Calu3 (cell line): Measurements from ENCODE around the gene SRM. TPM values are rescaled to one million over a fixed set of nuclear protein-coding genes. Genes with fewer than 3 reads are reported as not detected.

ENCODE experiments used
- BruUV-seq: library from RNA; stranded (reverse); fragments of 400-500 nt; replicated peaks from 2 replicates; lab custom pipeline; 2021; lab: Mats Ljungman, UMichigan
- CTCF ChIA-PET: fragments of 300-600 bp; sonication (Branson Sonifier 250); formaldehyde crosslinking; loops from one replicate; lab custom pipeline; 2022; ENCODE audit warnings: antibody characterized with exemption; lab: Charles Lee
- DNase-seq: peaks from one replicate; pipeline ENCODE4 v3.0.0; 2022
- H3K27ac Mint-ChIP-seq: one replicate; pipeline ENCODE4 v1.8.0; 2022; ENCODE audit warnings: mixed read lengths; ENCODE audit not compliant: unreplicated experiment
- H3K27me3 Mint-ChIP-seq: one replicate; pipeline ENCODE4 v1.8.0; 2022; ENCODE audit warnings: mixed read lengths; ENCODE audit not compliant: unreplicated experiment
- H3K36me3 Mint-ChIP-seq: one replicate; pipeline ENCODE4 v1.8.0; 2022; ENCODE audit warnings: mild to moderate bottlenecking, moderate library complexity, mixed read lengths; ENCODE audit not compliant: insufficient read depth, unreplicated experiment
- H3K4me1 Mint-ChIP-seq: one replicate; pipeline ENCODE4 v1.8.0; 2022; ENCODE audit warnings: mild to moderate bottlenecking, low read depth, mixed read lengths; ENCODE audit not compliant: unreplicated experiment
- H3K4me3 Mint-ChIP-seq: one replicate; pipeline ENCODE4 v1.8.0; 2022; ENCODE audit warnings: mild to moderate bottlenecking, low read depth, moderate library complexity, mixed read lengths; ENCODE audit not compliant: unreplicated experiment
- H3K9me3 Mint-ChIP-seq: one replicate; pipeline ENCODE4 v1.8.0; 2022; ENCODE audit warnings: low read depth, mixed read lengths; ENCODE audit not compliant: unreplicated experiment
- intact Hi-C: fragments of 100-400 bp; cut with micrococcal nuclease; formaldehyde crosslinking; loops from one replicate; pipeline ENCODE4 v1.10.0; 2022; ENCODE audit not compliant: unreplicated experiment
- total RNA-seq: library from RNA; stranded (reverse); gene quantifications from 2 replicates; pipeline ENCODE4 v1.2.3, GENCODE V29; 2022
- TF ChIP-seq, protein P1 (sequence below): fragments of 200-600 bp; IDR thresholded peaks from one replicate; pipeline ENCODE4 v1.8.0; 2022; ENCODE audit warnings: antibody characterized with exemption; ENCODE audit not compliant: unreplicated experiment

Gene SRM
- total RNA-seq, 1 experiment from 2014 or later: 70.5 TPM

DNA sequence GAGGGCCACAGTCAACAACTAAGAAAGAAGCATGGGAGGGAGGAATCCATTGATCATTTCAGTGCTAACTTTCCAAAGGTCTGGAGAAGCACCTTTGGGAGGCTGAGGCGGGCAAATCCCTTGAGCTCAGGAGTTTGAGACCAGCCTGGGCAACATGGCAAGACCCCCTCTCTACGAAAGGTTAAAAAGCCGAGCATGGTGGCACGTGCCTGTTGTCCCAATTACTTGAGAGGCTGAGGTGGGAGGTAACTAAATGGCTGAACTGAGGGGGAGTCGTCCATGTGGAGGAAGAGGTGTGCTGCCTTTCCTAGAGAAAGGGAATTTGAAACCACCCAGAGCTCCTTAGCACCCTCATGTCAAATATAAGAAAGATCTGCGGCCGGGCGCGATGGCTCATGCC is 29.0 kb downstream of the SRM start:
- Mint-ChIP-seq H3K4me3 (no peak overlapping the region), H3K27me3 (no peaks in the 10 kb centered on the region), H3K27ac (no peak overlapping the region), H3K9me3 (no peaks in the 10 kb centered on the region), H3K4me1 (no peaks in the 10 kb centered on the region), H3K36me3 (peaks cover 12% of the 10 kb centered on the region)
- TF ChIP-seq, protein P1, sequence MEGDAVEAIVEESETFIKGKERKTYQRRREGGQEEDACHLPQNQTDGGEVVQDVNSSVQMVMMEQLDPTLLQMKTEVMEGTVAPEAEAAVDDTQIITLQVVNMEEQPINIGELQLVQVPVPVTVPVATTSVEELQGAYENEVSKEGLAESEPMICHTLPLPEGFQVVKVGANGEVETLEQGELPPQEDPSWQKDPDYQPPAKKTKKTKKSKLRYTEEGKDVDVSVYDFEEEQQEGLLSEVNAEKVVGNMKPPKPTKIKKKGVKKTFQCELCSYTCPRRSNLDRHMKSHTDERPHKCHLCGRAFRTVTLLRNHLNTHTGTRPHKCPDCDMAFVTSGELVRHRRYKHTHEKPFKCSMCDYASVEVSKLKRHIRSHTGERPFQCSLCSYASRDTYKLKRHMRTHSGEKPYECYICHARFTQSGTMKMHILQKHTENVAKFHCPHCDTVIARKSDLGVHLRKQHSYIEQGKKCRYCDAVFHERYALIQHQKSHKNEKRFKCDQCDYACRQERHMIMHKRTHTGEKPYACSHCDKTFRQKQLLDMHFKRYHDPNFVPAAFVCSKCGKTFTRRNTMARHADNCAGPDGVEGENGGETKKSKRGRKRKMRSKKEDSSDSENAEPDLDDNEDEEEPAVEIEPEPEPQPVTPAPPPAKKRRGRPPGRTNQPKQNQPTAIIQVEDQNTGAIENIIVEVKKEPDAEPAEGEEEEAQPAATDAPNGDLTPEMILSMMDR: no peak
- BruUV-seq: no TSS peak
- intact Hi-C loops: no loop called here
- CTCF ChIA-PET: interaction anchor here (0.7 kb wide), 1 partner anchor 1080 kb away, joined by 3 read pairs; no protein-coding TSS in a partner anchor
- no peak for DNase-seq

DNA sequence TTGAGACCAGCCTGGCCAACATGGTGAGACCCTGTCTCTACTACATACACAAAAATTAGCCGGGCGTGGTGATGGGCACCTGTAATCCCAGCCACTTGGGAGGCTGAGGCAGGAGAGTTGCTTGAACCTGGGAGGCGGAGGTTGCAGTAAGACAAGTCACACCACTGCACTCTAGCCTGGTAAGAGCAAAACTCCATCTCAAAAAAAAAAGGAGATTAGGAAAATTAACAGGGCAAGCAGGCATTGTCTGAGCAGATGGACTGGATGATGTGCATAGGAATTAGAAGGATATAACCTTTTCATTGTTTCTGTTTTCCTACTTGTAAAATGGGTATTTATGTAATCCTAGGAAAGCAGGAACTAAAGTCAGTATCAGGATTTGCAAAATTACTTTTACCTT is 31.8 kb downstream of the SRM start:
- Mint-ChIP-seq H3K4me1 (no peaks in the 10 kb centered on the region), H3K27me3 (no peaks in the 10 kb centered on the region), H3K4me3 (no peak overlapping the region), H3K36me3 (peaks cover 23% of the 10 kb centered on the region), H3K9me3 (no peaks in the 10 kb centered on the region), H3K27ac (no peak overlapping the region)
- DNase-seq: no peak
- intact Hi-C loops: no loop called here
- CTCF ChIA-PET: no interaction called here
- TF ChIP-seq, protein P1: no peak
- no TSS peak for BruUV-seq

DNA sequence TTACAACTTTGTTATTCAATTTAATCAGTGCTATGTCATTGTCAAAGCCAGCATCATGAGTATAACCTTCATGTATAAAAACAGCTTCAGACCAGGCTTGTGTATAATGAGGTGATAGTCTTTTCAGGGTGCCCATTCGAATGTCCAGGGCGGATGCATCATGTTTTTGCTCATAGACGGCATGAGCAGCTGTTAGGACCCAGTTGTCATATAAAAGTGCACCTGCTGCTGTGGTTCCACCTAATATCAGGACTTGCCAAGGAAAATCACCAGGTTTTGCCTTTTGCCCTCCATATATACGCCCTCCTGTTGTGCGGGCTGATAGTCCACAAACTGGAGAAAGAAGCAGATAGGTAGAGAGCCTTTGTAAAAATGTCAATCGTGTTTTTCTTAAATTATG is 32.5 kb downstream of the SRM start:
- no TSS peak for BruUV-seq
- no peaks in the 10 kb centered on the region for H3K27me3 Mint-ChIP-seq
- H3K9me3 Mint-ChIP-seq: no peaks in the 10 kb centered on the region
- peaks cover 29% of the 10 kb centered on the region for H3K36me3 Mint-ChIP-seq
- CTCF ChIA-PET: no interaction called here
- H3K4me3 Mint-ChIP-seq: no peak overlapping the region
- no peak overlapping the region for H3K27ac Mint-ChIP-seq
- intact Hi-C loops: no loop called here
- DNase-seq: no peak
- TF ChIP-seq, protein P1: no peak
- H3K4me1 Mint-ChIP-seq: no peaks in the 10 kb centered on the region

- TF ChIP-seq, protein P1: no peak
- H3K9me3 Mint-ChIP-seq: no peaks in the 10 kb centered on the region
- DNase-seq: no peak
- H3K4me3 Mint-ChIP-seq: no peak overlapping the region
- peaks cover 33% of the 10 kb centered on the region for H3K36me3 Mint-ChIP-seq
- CTCF ChIA-PET: no interaction called here
- no peaks in the 10 kb centered on the region for H3K4me1 Mint-ChIP-seq
- H3K27ac Mint-ChIP-seq: no peak overlapping the region
- no TSS peak for BruUV-seq
- intact Hi-C loops: no loop called here
- H3K27me3 Mint-ChIP-seq: no peaks in the 10 kb centered on the region
Observed at GRCh38 chr1:11026903-11027302, 32.9 kb downstream of the SRM start.
